MM.1S (cell line): ENCODE data around the gene KCNG4.

Source experiments
- EZH2 ChIP-seq: fragments of 300-600 bp; sonication (generic); optimal IDR thresholded peaks from 2 replicates; pipeline ENCODE3; 2017; ENCODE audit warnings: low read depth, mild to moderate bottlenecking, antibody characterized with exemption, low read length, mixed read lengths
- EZH2phosphoT487 ChIP-seq: fragments of 300-600 bp; sonication (generic); IDR thresholded peaks from 2 replicates; pipeline ENCODE4 v1.6.1; 2018; ENCODE audit warnings: antibody characterized with exemption, low read length
- TF ChIP-seq, protein P1 (sequence below): fragments of 300-600 bp; sonication (generic); IDR thresholded peaks from 2 replicates; pipeline ENCODE4 v1.5.1; 2016; ENCODE audit warnings: antibody characterized with exemption, low read length, mixed read lengths

DNA sequence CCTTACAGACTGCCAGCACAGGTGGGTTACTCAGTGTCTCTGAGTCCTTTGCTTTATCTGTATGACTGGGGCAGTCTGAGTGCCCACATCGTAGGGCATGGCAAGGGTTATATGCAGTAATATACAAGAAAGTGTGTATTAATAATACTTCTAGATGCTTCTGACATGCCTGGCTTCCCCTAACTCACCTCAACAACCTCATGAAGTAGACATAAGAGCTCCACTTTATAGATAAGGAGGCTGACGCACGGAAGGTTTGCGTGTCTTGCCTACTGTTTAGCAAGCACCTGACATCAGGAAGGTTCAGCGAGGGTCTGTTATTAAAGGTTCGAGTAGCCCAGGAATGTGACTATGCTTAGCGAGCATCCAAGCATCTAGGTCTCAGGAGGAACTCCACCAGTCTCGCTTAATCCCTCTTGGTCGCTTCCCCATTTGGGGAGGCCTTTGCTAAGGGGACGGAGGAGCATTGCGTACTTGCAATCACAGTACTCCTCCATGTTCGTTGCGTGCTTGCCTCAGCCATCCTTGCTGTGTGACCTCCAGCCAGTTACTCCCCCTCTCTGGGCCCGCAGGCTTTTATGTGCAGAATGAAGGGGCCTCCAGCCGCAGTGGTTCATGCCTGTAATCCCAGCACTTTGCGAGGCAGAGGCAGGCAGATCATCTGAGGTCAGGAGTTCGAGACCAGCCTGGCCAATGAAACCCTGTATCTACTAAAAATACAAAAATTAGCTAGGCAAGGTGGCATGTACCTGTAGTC lies 1.6 kb downstream of the KCNG4 start:
- TF ChIP-seq, protein P1, sequence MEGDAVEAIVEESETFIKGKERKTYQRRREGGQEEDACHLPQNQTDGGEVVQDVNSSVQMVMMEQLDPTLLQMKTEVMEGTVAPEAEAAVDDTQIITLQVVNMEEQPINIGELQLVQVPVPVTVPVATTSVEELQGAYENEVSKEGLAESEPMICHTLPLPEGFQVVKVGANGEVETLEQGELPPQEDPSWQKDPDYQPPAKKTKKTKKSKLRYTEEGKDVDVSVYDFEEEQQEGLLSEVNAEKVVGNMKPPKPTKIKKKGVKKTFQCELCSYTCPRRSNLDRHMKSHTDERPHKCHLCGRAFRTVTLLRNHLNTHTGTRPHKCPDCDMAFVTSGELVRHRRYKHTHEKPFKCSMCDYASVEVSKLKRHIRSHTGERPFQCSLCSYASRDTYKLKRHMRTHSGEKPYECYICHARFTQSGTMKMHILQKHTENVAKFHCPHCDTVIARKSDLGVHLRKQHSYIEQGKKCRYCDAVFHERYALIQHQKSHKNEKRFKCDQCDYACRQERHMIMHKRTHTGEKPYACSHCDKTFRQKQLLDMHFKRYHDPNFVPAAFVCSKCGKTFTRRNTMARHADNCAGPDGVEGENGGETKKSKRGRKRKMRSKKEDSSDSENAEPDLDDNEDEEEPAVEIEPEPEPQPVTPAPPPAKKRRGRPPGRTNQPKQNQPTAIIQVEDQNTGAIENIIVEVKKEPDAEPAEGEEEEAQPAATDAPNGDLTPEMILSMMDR: no peak
- TF ChIP-seq EZH2 (no peak), EZH2phosphoT487 (no peak)
